Measurements from ENCODE around the gene KIF27.
"Not testable (repeated sequence)": the region's sequence is repeated elsewhere in the genome, so short reads cannot be mapped to it uniquely, and the experiment has no call there.

Gene KIF27

GRCh38 chr9:83934569-83935275, 13.5 kb upstream of the KIF27 start:
- no peak for DNase-seq (ENCODE audit: extremely low read depth in 1 of 2, low read depth in 1 of 2)

GRCh38 chr9:83933790-83934189, 12.6 kb upstream of the KIF27 start:
- no peak for DNase-seq (ENCODE audit: extremely low read depth in 1 of 2, low read depth in 1 of 2)

DNA sequence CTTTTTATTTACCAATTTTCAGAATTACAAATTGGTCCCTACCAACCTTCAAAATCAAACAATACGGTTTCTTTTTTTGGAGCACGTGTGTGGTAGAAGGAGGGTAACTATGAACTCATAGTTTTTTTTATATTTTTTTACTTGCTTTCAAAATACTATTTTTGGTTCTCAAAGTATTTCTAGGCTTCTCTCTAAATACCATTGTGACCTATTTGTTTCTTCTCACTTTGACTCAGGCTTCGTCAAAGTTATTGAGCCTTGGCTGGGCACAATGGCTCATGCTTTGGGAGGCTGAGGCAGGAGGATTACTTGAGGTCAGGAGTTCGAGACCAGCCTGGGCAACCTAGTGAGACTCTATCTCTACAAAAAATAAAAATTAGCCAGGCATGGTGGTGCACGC, 11.6 kb upstream of the KIF27 start:
- no peak for DNase-seq (ENCODE audit: extremely low read depth in 1 of 2, low read depth in 1 of 2)

DNA sequence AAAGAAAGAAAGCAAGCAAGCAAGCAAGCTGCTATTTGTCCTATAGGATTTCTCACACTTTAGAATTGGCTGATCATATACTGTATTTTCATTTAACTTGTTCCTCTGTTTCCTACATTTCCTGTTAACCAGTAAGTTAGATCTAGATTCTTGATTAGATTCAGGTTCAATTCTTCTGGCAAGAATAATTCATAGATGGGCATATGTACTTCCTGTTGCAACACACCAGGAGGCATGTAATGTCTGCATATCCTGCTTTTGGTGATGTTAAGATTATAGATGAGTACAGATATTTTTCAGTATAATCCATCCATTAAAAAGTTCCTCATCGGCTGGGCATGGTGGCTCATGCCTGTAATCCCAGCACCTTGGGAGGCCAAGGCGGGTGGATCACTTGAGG, 10.8 kb upstream of the KIF27 start:
- no peak for DNase-seq (ENCODE audit: extremely low read depth in 1 of 2, low read depth in 1 of 2)

GRCh38 chr9:83930881-83931280, 9.6 kb upstream of the KIF27 start:
- no peak for DNase-seq (ENCODE audit: extremely low read depth in 1 of 2, low read depth in 1 of 2)

- no peak for DNase-seq (ENCODE audit: extremely low read depth in 1 of 2, low read depth in 1 of 2)
Observed at GRCh38 chr9:83927591-83927990, 6.4 kb upstream of the KIF27 start.

- no peak for DNase-seq (ENCODE audit: extremely low read depth in 1 of 2, low read depth in 1 of 2)
Observed at GRCh38 chr9:83920469-83920926, 734 bp downstream of the KIF27 start.

DNA sequence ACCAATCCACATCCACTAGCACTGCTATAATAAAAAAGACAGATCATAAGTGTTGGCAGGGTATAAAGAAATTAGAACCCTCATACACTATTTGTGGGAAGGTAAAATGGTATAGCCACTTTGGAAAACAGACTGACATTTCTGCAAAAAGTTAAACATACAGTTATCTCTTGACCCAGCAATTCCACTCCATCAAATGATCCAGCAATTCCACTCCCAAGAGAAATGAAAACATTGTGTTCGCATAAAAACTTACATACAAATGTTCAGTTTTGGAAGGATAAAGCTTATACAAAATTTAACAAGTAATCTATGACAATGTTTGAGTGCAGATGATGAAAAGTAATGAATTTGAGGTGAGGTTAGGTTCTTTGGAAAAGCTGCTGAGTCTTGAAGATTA, 2.1 kb downstream of the KIF27 start:
- no peak for DNase-seq (ENCODE audit: extremely low read depth in 1 of 2, low read depth in 1 of 2)

DNA sequence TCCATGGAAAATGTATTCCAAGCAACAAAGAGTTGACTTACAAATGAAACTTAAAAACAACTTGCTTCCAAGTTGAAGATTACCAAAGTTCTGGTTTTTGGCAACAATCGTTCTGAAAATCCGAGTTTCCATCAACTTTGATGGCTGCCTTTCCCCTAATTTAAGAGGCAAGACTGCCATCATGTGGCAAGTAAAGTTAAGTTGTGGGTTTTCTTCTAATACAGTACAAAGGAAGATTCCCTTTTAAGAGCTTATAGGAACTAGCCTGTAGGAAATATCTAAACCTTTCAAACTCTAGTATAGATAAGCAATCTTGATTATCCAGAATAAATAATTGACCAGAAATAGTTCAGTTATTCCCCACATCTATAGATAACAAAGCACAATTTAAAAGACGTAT, 9.0 kb downstream of the KIF27 start:
- DNase-seq (ENCODE audit: extremely low read depth in 1 of 2, low read depth in 1 of 2) = not testable (repeated sequence)

- no peak for DNase-seq (ENCODE audit: extremely low read depth in 1 of 2, low read depth in 1 of 2)
Observed at GRCh38 chr9:83906144-83906543, 15.1 kb downstream of the KIF27 start.

- not testable (repeated sequence) for DNase-seq (ENCODE audit: extremely low read depth in 1 of 2, low read depth in 1 of 2)
Observed at GRCh38 chr9:83900615-83901014, 20.6 kb downstream of the KIF27 start.

- not testable (repeated sequence) for DNase-seq (ENCODE audit: extremely low read depth in 1 of 2, low read depth in 1 of 2)
Observed at GRCh38 chr9:83894301-83894700, 26.9 kb downstream of the KIF27 start.

GRCh38 chr9:83886498-83886897, 34.7 kb downstream of the KIF27 start:
- not testable (repeated sequence) for DNase-seq (ENCODE audit: extremely low read depth in 1 of 2, low read depth in 1 of 2)

DNA sequence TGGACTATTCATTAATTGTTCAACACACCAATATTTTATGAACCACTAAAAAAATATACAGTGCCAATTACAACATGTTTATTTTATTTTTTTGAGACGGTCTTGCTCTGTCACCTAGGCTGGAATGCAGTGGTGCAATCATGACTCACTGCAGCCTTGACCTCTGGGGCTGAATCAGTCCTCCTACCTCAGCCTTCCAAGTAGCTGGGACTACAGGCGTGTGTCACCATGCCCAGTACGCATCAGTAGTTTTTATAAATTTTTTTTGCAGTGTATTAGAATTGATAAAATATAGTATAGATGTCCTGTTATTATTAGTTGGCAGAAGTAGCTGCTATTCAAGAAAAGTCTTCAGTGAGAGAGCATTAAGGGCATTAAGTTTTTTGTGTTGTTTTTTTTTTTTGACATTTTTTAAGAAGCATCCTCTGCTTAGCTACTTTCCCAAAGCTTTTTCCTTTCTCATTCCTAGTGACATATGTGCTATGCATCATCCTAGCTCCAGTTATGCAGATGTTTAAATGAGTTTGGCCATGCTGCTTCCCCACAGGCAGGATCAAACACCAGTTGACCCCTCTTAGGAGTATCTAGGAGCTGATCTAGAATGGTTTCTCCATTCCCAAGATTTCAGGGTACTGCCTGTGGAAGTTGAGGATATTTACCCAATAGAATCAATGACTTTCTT, 35.5 kb downstream of the KIF27 start:
- not testable (repeated sequence) for DNase-seq (ENCODE audit: extremely low read depth in 1 of 2, low read depth in 1 of 2)

GRCh38 chr9:83881687-83882408, 39.4 kb downstream of the KIF27 start:
- DNase-seq (ENCODE audit: extremely low read depth in 1 of 2, low read depth in 1 of 2) = not testable (repeated sequence)

GRCh38 chr9:83875559-83875958, 45.7 kb downstream of the KIF27 start:
- DNase-seq (ENCODE audit: extremely low read depth in 1 of 2, low read depth in 1 of 2) = not testable (repeated sequence)

- DNase-seq (ENCODE audit: extremely low read depth in 1 of 2, low read depth in 1 of 2) = not testable (repeated sequence)
Observed at GRCh38 chr9:83849895-83850294, 71.3 kb downstream of the KIF27 start.

DNA sequence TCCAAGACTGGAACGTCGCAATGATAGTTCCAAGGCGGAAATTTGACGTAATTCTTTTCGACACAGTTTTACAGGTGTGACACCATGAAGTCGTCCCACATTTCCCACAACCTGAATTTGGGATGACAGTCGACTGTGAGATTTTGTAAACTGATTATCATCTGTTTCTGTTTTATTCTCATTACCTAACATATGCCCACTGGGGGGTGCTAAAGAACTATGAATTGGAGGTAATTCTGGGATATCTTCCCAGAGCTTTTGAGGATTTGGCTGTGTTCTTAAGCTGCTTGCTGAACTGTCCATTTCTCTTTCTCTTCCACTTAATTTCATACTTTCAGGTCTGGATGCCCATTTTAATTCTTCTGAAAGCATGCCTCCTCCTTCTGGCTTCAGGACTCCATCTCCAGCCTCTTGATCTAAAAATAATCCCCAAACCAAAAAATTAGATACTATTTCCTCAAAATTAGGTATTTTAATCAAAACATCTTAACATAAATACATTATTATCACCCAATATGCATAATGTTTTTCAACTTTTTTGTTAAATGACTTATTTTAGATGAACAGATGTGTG, 84.1 kb downstream of the KIF27 start:
- DNase-seq (ENCODE audit: extremely low read depth in 1 of 2, low read depth in 1 of 2) = not testable (repeated sequence)

DNA sequence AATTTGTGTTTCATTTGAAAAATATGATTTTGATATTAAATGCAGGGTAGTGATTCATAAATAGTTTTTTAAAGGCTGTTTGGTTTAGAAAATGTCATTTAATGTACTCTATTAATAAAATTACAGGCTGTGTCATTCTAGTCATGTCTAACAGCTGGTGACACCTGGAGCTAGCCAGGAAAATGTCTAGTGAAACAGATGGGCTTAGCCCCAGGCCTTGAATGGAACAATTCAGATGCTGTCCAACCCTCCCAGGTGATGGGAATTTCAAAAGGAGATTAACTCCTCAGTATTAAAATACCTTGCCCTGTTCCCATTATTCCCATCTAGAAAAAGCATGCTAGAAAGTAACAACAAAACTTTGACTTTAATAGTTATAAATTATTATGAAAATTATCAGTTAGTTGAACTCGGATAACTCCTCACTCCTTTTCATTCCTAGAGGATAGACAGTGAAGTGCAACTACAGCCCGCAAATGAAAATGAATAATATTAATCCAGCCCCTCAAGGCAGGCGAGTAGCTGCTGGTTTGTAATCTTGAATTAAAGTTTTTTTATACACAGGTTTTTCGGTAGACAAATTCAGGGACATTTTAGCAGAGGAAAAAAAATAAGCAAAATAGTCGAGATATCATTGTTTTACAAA, 90.7 kb downstream of the KIF27 start:
- DNase-seq (ENCODE audit: extremely low read depth in 1 of 2, low read depth in 1 of 2) = not testable (repeated sequence)

DNA sequence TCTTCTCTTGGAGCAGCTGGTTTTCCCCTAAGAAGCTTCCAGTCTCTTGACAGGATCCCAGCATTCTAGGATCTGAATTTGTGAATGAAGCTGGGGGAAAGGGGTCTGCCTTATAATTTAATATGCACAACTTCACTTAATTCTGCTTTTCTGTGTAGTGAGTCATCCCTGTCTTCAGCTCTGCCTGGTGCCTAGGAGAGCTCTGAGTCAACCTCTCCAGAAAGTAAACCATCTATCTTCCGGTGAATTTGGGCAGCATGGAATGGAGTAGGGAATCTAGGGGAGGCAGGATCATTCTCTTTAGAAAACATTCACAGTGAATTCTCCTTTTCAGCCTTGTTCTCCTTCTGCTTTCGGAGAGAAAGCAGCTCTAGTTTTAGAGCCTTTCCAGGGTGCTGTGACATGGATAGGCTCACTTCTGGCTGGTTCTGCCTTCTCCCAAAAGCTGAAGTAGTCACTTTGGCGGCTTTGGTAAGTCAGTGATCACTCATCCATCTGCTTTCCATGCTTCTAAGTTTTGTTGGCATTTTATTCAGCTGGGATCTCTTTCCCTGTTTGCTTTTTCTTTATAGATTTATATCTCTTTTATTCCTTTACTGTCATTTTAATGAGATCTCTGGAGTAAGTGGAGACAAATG, 96.1 kb downstream of the KIF27 start:
- DNase-seq (ENCODE audit: extremely low read depth in 1 of 2, low read depth in 1 of 2) = not testable (repeated sequence)

Data from activated CD8-positive, alpha-beta memory T cell treated with anti-CD3 and anti-CD28 coated beads for 1 hour (primary cell).